ENCODE results near the gene GZF1.

Gene GZF1

GRCh38 chr20:23326774-23327173, 35.2 kb upstream of the GZF1 start:
- TF ChIP-seq SPI1 (IDR thresholded peaks at IDR 0.05; ENCODE audit: low read depth, low read length) (no peak), TAF1 (IDR thresholded peaks at IDR 0.05; ENCODE audit: low read depth, low read length) (no peak), POLR2AphosphoS5 (IDR thresholded peaks at IDR 0.05; ENCODE audit: low read depth, low read length) (no peak), PAX5 (IDR thresholded peaks at IDR 0.05; ENCODE audit: insufficient read depth, low read length, severe bottlenecking) (no peak), POLR2A (IDR thresholded peaks at IDR 0.05; ENCODE audit: low read depth, low read length) (no peak)
- FAIRE-seq (no peak), DNase-seq (ENCODE audit: insufficient read length, low spot score) (no peak)

DNA sequence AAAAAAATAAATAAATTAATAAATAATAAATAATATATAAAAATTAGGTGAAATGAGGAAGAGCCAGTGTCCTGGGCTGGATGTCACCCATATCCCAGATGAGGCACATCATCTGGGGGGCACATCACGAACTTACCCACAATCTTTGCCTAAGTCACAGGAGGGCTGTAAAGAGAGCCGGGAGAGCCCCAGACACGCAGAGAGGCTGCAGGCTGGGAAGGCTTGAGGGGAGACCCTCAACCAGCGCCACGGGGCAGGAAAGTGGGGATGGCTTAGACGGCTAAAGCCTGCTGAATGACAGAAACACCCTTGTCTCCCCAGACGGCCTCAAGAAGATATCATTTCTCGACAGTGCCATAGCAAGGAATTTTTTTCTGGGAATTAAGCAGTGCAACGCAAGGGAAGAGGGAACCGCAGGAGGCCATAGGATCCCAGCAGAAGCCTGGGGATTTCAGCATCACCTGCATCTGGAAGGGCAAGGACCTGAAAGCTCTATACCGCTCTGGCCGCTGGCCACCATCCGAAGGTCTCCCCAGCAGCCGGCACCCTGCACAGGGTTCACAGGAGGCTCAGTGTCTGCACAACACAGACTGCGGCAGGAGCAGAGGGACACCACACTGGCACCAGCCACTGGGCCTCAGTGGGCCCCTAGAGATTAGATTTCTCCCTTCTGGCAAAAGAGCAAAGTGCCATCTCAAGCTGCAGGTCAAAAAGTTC, 34.2 kb upstream of the GZF1 start:
- FAIRE-seq: no peak
- TF ChIP-seq TAF1 (IDR thresholded peaks at IDR 0.05; ENCODE audit: low read depth, low read length) (no peak), POLR2AphosphoS5 (IDR thresholded peaks at IDR 0.05; ENCODE audit: low read depth, low read length) (no peak), POU2F2 (IDR thresholded peaks at IDR 0.05; ENCODE audit: low read depth, low read length) (no peak), SPI1 (IDR thresholded peaks at IDR 0.05; ENCODE audit: low read depth, low read length) (no peak), POLR2A (IDR thresholded peaks at IDR 0.05; ENCODE audit: low read depth, low read length) (no peak), PAX5 (IDR thresholded peaks at IDR 0.05; ENCODE audit: insufficient read depth, low read length, severe bottlenecking) (no peak)

GRCh38 chr20:23331450-23332350, 30.3 kb upstream of the GZF1 start:
- no peak for TF ChIP-seq POLR2A (IDR thresholded peaks at IDR 0.05; ENCODE audit: low read depth, low read length)
- TF ChIP-seq SPI1 (IDR thresholded peaks at IDR 0.05; ENCODE audit: low read depth, low read length): peak; percentile 6; the same call in 1 of the 2 replicates
- no peak for TF ChIP-seq POU2F2 (IDR thresholded peaks at IDR 0.05; ENCODE audit: low read depth, low read length)
- no peak for TF ChIP-seq PAX5 (IDR thresholded peaks at IDR 0.05; ENCODE audit: insufficient read depth, low read length, severe bottlenecking)
- peak; percentile 47 for FAIRE-seq
- DNase-seq (ENCODE audit: insufficient read length, low spot score): no peak

More for the DNA sequence above, 34.2 kb upstream of the GZF1 start:
- no peak for DNase-seq (ENCODE audit: insufficient read length, low spot score)

DNA sequence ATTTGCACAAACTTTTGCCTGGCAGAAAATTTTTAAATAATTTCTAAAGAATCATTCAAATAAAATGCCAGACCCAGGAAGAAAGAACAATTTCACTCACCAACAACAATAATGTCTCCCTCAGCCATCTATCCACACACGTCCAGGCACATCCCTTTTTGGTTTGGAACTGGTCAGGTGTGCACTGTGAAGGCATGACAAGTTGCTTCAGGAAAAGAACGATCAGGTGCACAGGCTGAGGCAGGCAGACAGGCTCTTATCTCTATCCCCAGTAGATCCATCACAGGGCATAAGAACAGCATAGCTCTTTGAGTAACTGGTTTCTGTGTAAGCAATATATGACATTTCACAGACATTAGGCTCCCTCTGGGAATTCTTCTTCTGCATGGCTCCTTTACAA, 29.5 kb upstream of the GZF1 start:
- no peak for DNase-seq (ENCODE audit: insufficient read length, low spot score)
- no peak for FAIRE-seq
- TF ChIP-seq POU2F2 (IDR thresholded peaks at IDR 0.05; ENCODE audit: low read depth, low read length): no peak
- TF ChIP-seq SPI1 (IDR thresholded peaks at IDR 0.05; ENCODE audit: low read depth, low read length): no peak
- no peak for TF ChIP-seq POLR2A (IDR thresholded peaks at IDR 0.05; ENCODE audit: low read depth, low read length)
- TF ChIP-seq TAF1 (IDR thresholded peaks at IDR 0.05; ENCODE audit: low read depth, low read length): no peak

- DNase-seq (ENCODE audit: insufficient read length, low spot score) (no peak), FAIRE-seq (no peak)
- TF ChIP-seq TAF1 (IDR thresholded peaks at IDR 0.05; ENCODE audit: low read depth, low read length) (no peak), PAX5 (IDR thresholded peaks at IDR 0.05; ENCODE audit: insufficient read depth, low read length, severe bottlenecking) (no peak), SPI1 (IDR thresholded peaks at IDR 0.05; ENCODE audit: low read depth, low read length) (no peak), POLR2AphosphoS5 (IDR thresholded peaks at IDR 0.05; ENCODE audit: low read depth, low read length) (no peak), POU2F2 (IDR thresholded peaks at IDR 0.05; ENCODE audit: low read depth, low read length) (no peak), POLR2A (IDR thresholded peaks at IDR 0.05; ENCODE audit: low read depth, low read length) (no peak)
These were observed 27.9 kb upstream of the GZF1 start for GRCh38 chr20:23334111-23334510.

DNA sequence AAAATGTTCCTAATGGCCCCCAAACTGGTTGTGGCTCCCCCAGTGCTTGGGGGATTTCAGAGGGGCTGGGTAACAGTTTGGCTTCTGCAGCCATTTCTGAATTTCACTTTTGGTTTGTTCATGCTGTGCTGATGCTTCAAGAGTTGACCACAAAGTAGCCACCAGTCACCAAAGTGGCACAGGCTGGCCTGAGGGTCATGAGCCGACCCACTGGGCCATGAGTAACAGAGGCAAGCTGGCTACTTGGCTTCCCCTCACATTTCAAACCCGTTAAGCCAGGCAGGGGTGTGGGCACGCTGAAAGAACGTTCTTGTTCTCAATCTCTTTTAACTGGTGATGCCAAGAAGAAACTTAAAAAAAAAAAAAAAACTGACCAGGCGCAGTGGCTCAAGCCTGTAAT, 26.5 kb upstream of the GZF1 start:
- no peak for TF ChIP-seq POLR2A (IDR thresholded peaks at IDR 0.05; ENCODE audit: low read depth, low read length)
- no peak for TF ChIP-seq POLR2AphosphoS5 (IDR thresholded peaks at IDR 0.05; ENCODE audit: low read depth, low read length)
- TF ChIP-seq POU2F2 (IDR thresholded peaks at IDR 0.05; ENCODE audit: low read depth, low read length): no peak
- no peak for TF ChIP-seq TAF1 (IDR thresholded peaks at IDR 0.05; ENCODE audit: low read depth, low read length)
- no peak for TF ChIP-seq SPI1 (IDR thresholded peaks at IDR 0.05; ENCODE audit: low read depth, low read length)
- TF ChIP-seq PAX5 (IDR thresholded peaks at IDR 0.05; ENCODE audit: insufficient read depth, low read length, severe bottlenecking): no peak
- FAIRE-seq (no peak), DNase-seq (ENCODE audit: insufficient read length, low spot score) (no peak)

DNA sequence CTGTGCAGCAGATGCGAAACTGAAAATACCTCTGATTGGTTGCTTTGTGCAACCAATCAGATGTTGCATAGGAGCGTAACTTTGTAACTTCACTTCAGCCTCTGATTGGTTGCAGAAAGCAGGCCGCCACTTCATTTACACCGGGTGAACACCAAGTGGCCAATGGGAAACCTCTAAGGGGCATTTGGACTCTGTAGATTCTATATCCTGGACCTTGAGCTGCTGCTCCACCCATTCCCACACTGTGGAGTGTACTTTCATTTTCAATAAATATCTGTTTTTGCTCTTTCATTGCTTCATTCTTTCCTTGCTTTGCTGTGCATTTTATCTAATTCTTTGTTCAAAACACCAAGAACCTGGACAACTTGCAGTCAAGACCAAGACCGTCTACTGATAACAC, 25.5 kb upstream of the GZF1 start:
- no peak for TF ChIP-seq POLR2A (IDR thresholded peaks at IDR 0.05; ENCODE audit: low read depth, low read length)
- TF ChIP-seq TAF1 (IDR thresholded peaks at IDR 0.05; ENCODE audit: low read depth, low read length): no peak
- no peak for TF ChIP-seq SPI1 (IDR thresholded peaks at IDR 0.05; ENCODE audit: low read depth, low read length)
- FAIRE-seq: no peak
- no peak for DNase-seq (ENCODE audit: insufficient read length, low spot score)

GRCh38 chr20:23337312-23337711, 24.7 kb upstream of the GZF1 start:
- DNase-seq (ENCODE audit: insufficient read length, low spot score) (no peak), FAIRE-seq (no peak)
- TF ChIP-seq POU2F2 (IDR thresholded peaks at IDR 0.05; ENCODE audit: low read depth, low read length) (no peak), TAF1 (IDR thresholded peaks at IDR 0.05; ENCODE audit: low read depth, low read length) (no peak), POLR2AphosphoS5 (IDR thresholded peaks at IDR 0.05; ENCODE audit: low read depth, low read length) (no peak), POLR2A (IDR thresholded peaks at IDR 0.05; ENCODE audit: low read depth, low read length) (no peak), SPI1 (IDR thresholded peaks at IDR 0.05; ENCODE audit: low read depth, low read length) (no peak), PAX5 (IDR thresholded peaks at IDR 0.05; ENCODE audit: insufficient read depth, low read length, severe bottlenecking) (no peak)

GRCh38 chr20:23339986-23340385, 22.0 kb upstream of the GZF1 start:
- TF ChIP-seq TAF1 (IDR thresholded peaks at IDR 0.05; ENCODE audit: low read depth, low read length) (no peak), POLR2AphosphoS5 (IDR thresholded peaks at IDR 0.05; ENCODE audit: low read depth, low read length) (no peak), POU2F2 (IDR thresholded peaks at IDR 0.05; ENCODE audit: low read depth, low read length) (no peak)
- no peak for DNase-seq (ENCODE audit: insufficient read length, low spot score)

DNA sequence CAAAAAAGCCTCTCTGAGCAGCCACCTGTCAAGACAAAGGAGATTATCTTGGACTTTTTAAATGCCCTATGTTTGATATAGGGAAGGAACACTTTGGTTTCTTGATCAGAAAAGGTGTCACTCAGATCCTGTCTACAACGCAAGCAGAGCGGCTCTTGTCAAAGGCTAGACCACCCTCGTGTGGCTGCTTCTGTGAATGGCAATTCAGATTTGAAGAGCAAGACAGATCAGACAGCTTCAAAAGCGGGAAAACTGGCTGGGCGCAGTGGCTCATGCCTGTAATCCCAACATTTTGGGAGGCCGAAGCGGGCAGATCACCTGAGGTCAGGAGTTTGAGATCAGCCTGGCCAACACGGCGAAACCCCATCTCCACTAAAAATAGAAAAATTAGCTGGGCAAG, 21.5 kb upstream of the GZF1 start:
- DNase-seq (ENCODE audit: insufficient read length, low spot score): peak; percentile 44
- TF ChIP-seq POU2F2 (IDR thresholded peaks at IDR 0.05; ENCODE audit: low read depth, low read length) (no peak), TAF1 (IDR thresholded peaks at IDR 0.05; ENCODE audit: low read depth, low read length) (no peak), PAX5 (IDR thresholded peaks at IDR 0.05; ENCODE audit: insufficient read depth, low read length, severe bottlenecking) (no peak), SPI1 (IDR thresholded peaks at IDR 0.05; ENCODE audit: low read depth, low read length) (no peak), POLR2AphosphoS5 (IDR thresholded peaks at IDR 0.05; ENCODE audit: low read depth, low read length) (no peak), POLR2A (IDR thresholded peaks at IDR 0.05; ENCODE audit: low read depth, low read length) (no peak)
- FAIRE-seq: peak; percentile 16

More at GRCh38 chr20:23339986-23340385, 22.0 kb upstream of the GZF1 start:
- no peak for FAIRE-seq
